A673 (cell line): ENCODE data around the gene SH3RF1. TPM values are rescaled to one million over a fixed set of nuclear protein-coding genes. Genes with fewer than 3 reads are reported as not detected.

ENCODE experiments used
- BruUV-seq: library from RNA; stranded (reverse); fragments of 400-500 nt; replicated peaks from 2 replicates; lab custom pipeline; 2021; lab: Mats Ljungman, UMichigan
- CTCF ChIA-PET: fragments of 300-600 bp; sonication (Branson Sonifier 250); formaldehyde crosslinking; loops from one replicate; lab custom pipeline; 2022; ENCODE audit warnings: antibody characterized with exemption; lab: Charles Lee
- POLR2A ChIA-PET: fragments of 300-600 bp; sonication (Branson Sonifier 250); formaldehyde crosslinking; loops from one replicate; lab custom pipeline; 2022; ENCODE audit warnings: antibody characterized with exemption; ENCODE audit not compliant: low non-redundant PET; lab: Charles Lee
- DNase-seq: peaks from one replicate; pipeline ENCODE4 v3.0.0-alpha.2; 2015; ENCODE audit warnings: low spot score
- H3K27ac ChIP-seq: fragments of 200-600 bp; sonication (generic); 2 replicates; pipeline ENCODE4 v1.5.1; 2016; ENCODE audit warnings: mixed run types, low read depth, mild to moderate bottlenecking, mixed read lengths, antibody characterized with exemption, low read length; ENCODE audit not compliant: poor library complexity, severe bottlenecking
- H3K27me3 ChIP-seq: fragments of 200-600 bp; sonication (generic); replicated peaks from 2 replicates; pipeline ENCODE4 v1.6.1; 2017; ENCODE audit warnings: mixed run types, low read depth, mild to moderate bottlenecking, mixed read lengths, antibody characterized with exemption, low read length; ENCODE audit not compliant: insufficient read depth, poor library complexity
- H3K36me3 ChIP-seq: fragments of 200-600 bp; sonication (generic); 2 replicates; pipeline ENCODE4 v1.6.1; 2016; ENCODE audit warnings: mixed run types, mild to moderate bottlenecking, mixed read lengths, antibody characterized with exemption, low read length; ENCODE audit not compliant: insufficient read depth, poor library complexity, severe bottlenecking
- H3K4me1 ChIP-seq: fragments of 200-600 bp; sonication (generic); 2 replicates; pipeline ENCODE4 v1.6.1; 2017; ENCODE audit warnings: mixed run types, mild to moderate bottlenecking, mixed read lengths, antibody characterized with exemption, low read length; ENCODE audit not compliant: insufficient read depth, poor library complexity, severe bottlenecking
- H3K4me3 ChIP-seq: fragments of 200-600 bp; sonication (generic); 2 replicates; pipeline ENCODE4 v1.5.1; 2016; ENCODE audit warnings: low read depth, mixed run types, mild to moderate bottlenecking, mixed read lengths, low read length; ENCODE audit not compliant: poor library complexity, severe bottlenecking
- H3K9me3 ChIP-seq: fragments of 200-600 bp; sonication (generic); 2 replicates; pipeline ENCODE4 v1.6.1; 2016; ENCODE audit warnings: mixed run types, low read depth, mild to moderate bottlenecking, mixed read lengths, antibody characterized with exemption, low read length; ENCODE audit not compliant: poor library complexity, severe bottlenecking
- CTCF ChIP-seq: fragments of 300-800, 200-600 bp; sonication (generic); conservative IDR thresholded peaks from 2 replicates; pipeline ENCODE4 v1.5.1; 2017; ENCODE audit warnings: low read depth, mild to moderate bottlenecking, antibody characterized with exemption, low read length, moderate library complexity, mixed read lengths
- EZH2 ChIP-seq: fragments of 200-600 bp; sonication (generic); IDR thresholded peaks from 2 replicates; pipeline ENCODE4 v1.6.1; 2017; ENCODE audit warnings: borderline replicate concordance, low read depth, mild to moderate bottlenecking, mixed read lengths, antibody characterized with exemption, low read length; ENCODE audit not compliant: poor library complexity, severe bottlenecking
- intact Hi-C: fragments of 100-400 bp; cut with micrococcal nuclease; formaldehyde crosslinking; loops from one replicate; pipeline ENCODE4 v1.10.0; 2022; ENCODE audit not compliant: unreplicated experiment
- total RNA-seq: library from RNA; stranded (reverse); gene quantifications from 2 replicates; pipeline ENCODE4 v1.2.3, GENCODE V29; 2021

Gene SH3RF1
- total RNA-seq, 1 experiment from 2014 or later, result 15.3 TPM

- H3K27ac ChIP-seq, result no peak overlapping the region
- CTCF ChIA-PET, result no interaction called here
- intact Hi-C loops, result no loop called here
- no peaks in the 10 kb centered on the region for H3K9me3 ChIP-seq
- H3K4me1 ChIP-seq, result no peaks in the 10 kb centered on the region
- no peak overlapping the region for H3K4me3 ChIP-seq
- TF ChIP-seq EZH2 (no peak), CTCF (no peak)
- no TSS peak for BruUV-seq
- POLR2A ChIA-PET, result no interaction called here
- DNase-seq, result no peak
- no peaks in the 10 kb centered on the region for H3K36me3 ChIP-seq
- no peaks in the 10 kb centered on the region for H3K27me3 ChIP-seq
Observed at GRCh38 chr4:169110633-169111032, 160.1 kb downstream of the SH3RF1 start.

- no TSS peak for BruUV-seq
- Histone ChIP-seq H3K4me3 (no peak overlapping the region), H3K9me3 (no peaks in the 10 kb centered on the region), H3K4me1 (peaks cover under 1% of the 10 kb centered on the region), H3K27ac (no peak overlapping the region), H3K36me3 (no peaks in the 10 kb centered on the region), H3K27me3 (no peaks in the 10 kb centered on the region)
- no peak for DNase-seq
- intact Hi-C loops, result no loop called here
- CTCF ChIA-PET, result no interaction called here
- POLR2A ChIA-PET, result no interaction called here
- no peak for TF ChIP-seq CTCF
- TF ChIP-seq EZH2, result no peak
Observed at GRCh38 chr4:169109035-169109675, 161.6 kb downstream of the SH3RF1 start.

GRCh38 chr4:169108303-169108702 is 162.5 kb downstream of the SH3RF1 start:
- Histone ChIP-seq H3K27me3 (no peaks in the 10 kb centered on the region), H3K9me3 (no peaks in the 10 kb centered on the region), H3K4me1 (peaks cover 7% of the 10 kb centered on the region), H3K36me3 (no peaks in the 10 kb centered on the region), H3K4me3 (no peak overlapping the region), H3K27ac (no peak overlapping the region)
- ChIA-PET CTCF (no interaction called here), POLR2A (no interaction called here)
- intact Hi-C loops, result no loop called here
- no peak for TF ChIP-seq EZH2
- no peak for TF ChIP-seq CTCF
- no TSS peak for BruUV-seq
- DNase-seq, result no peak
